Cardiac fibroblast (primary cell): ENCODE data around the gene DHX36.

Experiments used
- DNase-seq, 2 donors: peaks; one replicate each; pipeline versions ENCODE4 v3.0.0 to v3.0.0-alpha.2; 2010; ENCODE audit warnings: low read depth in 2 of 2
- H3K4me3 ChIP-seq, 2 donors: replicated peaks in 1 of 2; 1 replicate in 1 of 2; 2 replicates in 1 of 2; pipeline ENCODE4 v1.5.1; 2011; ENCODE audit warnings: low read depth in 2 of 2, low read length in 2 of 2, mild to moderate bottlenecking in 2 of 2, moderate library complexity in 1 of 2
- CTCF ChIP-seq: IDR thresholded peaks from one replicate; pipeline ENCODE4 v1.5.1; 2011; ENCODE audit warnings: low read depth, mild to moderate bottlenecking, low read length, inconsistent platforms

Gene DHX36

GRCh38 chr3:154301561-154301960 lies 22.7 kb downstream of the DHX36 start:
- no peak for DNase-seq
- TF ChIP-seq CTCF = no peak
- no peak overlapping the region for H3K4me3 ChIP-seq

GRCh38 chr3:154294016-154294415 lies 30.3 kb downstream of the DHX36 start:
- H3K4me3 ChIP-seq = no peak overlapping the region
- DNase-seq = no peak
- TF ChIP-seq CTCF = no peak

- H3K4me3 ChIP-seq = no peak overlapping the region
- TF ChIP-seq CTCF = no peak
- no peak for DNase-seq
Observed at GRCh38 chr3:154290187-154290586, 34.1 kb downstream of the DHX36 start.

GRCh38 chr3:154285221-154285620 lies 39.1 kb downstream of the DHX36 start:
- TF ChIP-seq CTCF = no peak
- no peak overlapping the region for H3K4me3 ChIP-seq
- DNase-seq = no peak

GRCh38 chr3:154280161-154280560 lies 44.1 kb downstream of the DHX36 start:
- no peak overlapping the region for H3K4me3 ChIP-seq
- DNase-seq = no peak
- TF ChIP-seq CTCF = no peak

GRCh38 chr3:154275965-154276364 lies 48.3 kb downstream of the DHX36 start:
- no peak overlapping the region for H3K4me3 ChIP-seq
- TF ChIP-seq CTCF = no peak
- peak in 1 of 2 donors; percentile 3 for DNase-seq

GRCh38 chr3:154275292-154275691 lies 49.0 kb downstream of the DHX36 start:
- H3K4me3 ChIP-seq = no peak overlapping the region
- TF ChIP-seq CTCF = no peak
- DNase-seq = peak in 1 of 2 donors; percentile 38
